ENCODE measurements around the gene TAF3.
A peak's percentile ranks its signal among the peaks of the same experiment; 100 is the strongest.

The TAF3 gene

GRCh38 chr10:8049865-8050555, 231.7 kb downstream of the TAF3 start:
- DNase-seq, result no peak

GRCh38 chr10:8050556-8051108, 232.3 kb downstream of the TAF3 start:
- DNase-seq, result no peak

GRCh38 chr10:8051109-8051821, 233.0 kb downstream of the TAF3 start:
- no peak for DNase-seq

GRCh38 chr10:8051851-8052257, 233.5 kb downstream of the TAF3 start:
- no peak for DNase-seq

GRCh38 chr10:8052341-8052955, 234.1 kb downstream of the TAF3 start:
- peak in 1 of 2 experiments; percentile 5 for DNase-seq

GRCh38 chr10:8052956-8053445, 234.7 kb downstream of the TAF3 start:
- no peak for DNase-seq

GRCh38 chr10:8053446-8054243, 235.3 kb downstream of the TAF3 start:
- DNase-seq, result peak in 1 of 2 experiments; percentile 70

GRCh38 chr10:8054244-8054493, 235.9 kb downstream of the TAF3 start:
- DNase-seq, result no peak

GRCh38 chr10:8054494-8055407, 236.4 kb downstream of the TAF3 start, which contains the start of gene GATA3:
TSS of gene GATA3 (plus strand) at chr10:8054688. CDS start at chr10:8055656, 968 bp downstream.
- DNase-seq, result peak in 1 of 2 experiments; percentile 26

GRCh38 chr10:8055420-8056349, 237.4 kb downstream of the TAF3 start:
- DNase-seq, result no peak

GRCh38 chr10:8056378-8056777, 238.1 kb downstream of the TAF3 start:
- DNase-seq, result no peak

- no peak for DNase-seq
Observed at GRCh38 chr10:8056871-8057331, 238.6 kb downstream of the TAF3 start.

GRCh38 chr10:8057636-8058273, 239.4 kb downstream of the TAF3 start:
- no peak for DNase-seq

GRCh38 chr10:8058274-8059111, 240.2 kb downstream of the TAF3 start:
- no peak for DNase-seq

GRCh38 chr10:8059191-8059936, 241.1 kb downstream of the TAF3 start:
- DNase-seq, result no peak

- DNase-seq, result no peak
Observed at GRCh38 chr10:8060010-8060703, 241.9 kb downstream of the TAF3 start.

GRCh38 chr10:8060704-8061121, 242.4 kb downstream of the TAF3 start:
- DNase-seq, result no peak

All from NCI-H524 (cell line).